ENCODE data around the gene PICK1.

DNA sequence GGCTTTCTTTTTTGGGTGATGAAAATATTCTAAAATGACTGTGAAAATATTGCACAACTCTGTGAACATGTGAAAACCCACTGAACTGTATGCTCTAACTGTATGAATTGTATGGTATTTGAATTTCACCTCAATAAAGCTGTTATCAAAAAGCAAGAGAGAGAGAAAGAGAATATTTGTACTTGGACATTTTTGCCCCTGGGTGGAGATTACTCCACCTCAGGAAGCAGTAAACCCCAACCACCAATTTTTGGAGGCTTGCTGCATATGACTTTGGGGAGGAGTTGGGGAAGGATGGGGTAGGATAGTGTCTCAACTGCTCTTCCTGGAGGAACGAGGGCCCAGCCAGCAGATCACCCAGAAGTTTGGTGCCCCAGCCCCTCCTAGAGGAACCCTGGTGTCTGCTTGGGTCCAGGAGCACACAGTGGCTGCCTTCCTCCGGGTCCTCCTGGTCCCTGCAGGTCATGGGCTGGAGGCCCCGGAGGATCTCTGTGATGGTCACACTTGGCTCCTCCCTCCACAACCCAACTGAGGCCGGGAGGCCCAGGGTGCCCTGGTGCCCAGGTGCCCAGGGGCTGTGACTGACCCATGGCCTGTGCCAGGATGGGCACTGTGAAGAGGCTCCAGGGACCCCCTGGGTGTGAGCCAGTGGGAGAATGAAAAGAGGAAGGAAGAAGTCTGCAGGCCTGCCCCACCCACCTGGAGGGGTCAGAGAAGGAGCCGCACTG lies 15.3 kb upstream of the PICK1 start:
- TF ChIP-seq, protein P1, sequence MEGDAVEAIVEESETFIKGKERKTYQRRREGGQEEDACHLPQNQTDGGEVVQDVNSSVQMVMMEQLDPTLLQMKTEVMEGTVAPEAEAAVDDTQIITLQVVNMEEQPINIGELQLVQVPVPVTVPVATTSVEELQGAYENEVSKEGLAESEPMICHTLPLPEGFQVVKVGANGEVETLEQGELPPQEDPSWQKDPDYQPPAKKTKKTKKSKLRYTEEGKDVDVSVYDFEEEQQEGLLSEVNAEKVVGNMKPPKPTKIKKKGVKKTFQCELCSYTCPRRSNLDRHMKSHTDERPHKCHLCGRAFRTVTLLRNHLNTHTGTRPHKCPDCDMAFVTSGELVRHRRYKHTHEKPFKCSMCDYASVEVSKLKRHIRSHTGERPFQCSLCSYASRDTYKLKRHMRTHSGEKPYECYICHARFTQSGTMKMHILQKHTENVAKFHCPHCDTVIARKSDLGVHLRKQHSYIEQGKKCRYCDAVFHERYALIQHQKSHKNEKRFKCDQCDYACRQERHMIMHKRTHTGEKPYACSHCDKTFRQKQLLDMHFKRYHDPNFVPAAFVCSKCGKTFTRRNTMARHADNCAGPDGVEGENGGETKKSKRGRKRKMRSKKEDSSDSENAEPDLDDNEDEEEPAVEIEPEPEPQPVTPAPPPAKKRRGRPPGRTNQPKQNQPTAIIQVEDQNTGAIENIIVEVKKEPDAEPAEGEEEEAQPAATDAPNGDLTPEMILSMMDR (IDR thresholded peaks at IDR 0.05; ENCODE audit: insufficient read depth, low read depth, low read length) = no peak
- no peak for TF ChIP-seq EZH2 (IDR thresholded peaks at IDR 0.05; ENCODE audit: insufficient read depth, low read length)

Measured in astrocyte (in vitro differentiated cells and primary cell).